Measurements from ENCODE around the gene RBM4. TPM values are rescaled to one million over a fixed set of nuclear protein-coding genes. Genes with fewer than 3 reads are reported as not detected.

RBM4 gene
- polyA plus RNA-seq, 1 experiment = 183 TPM

DNA sequence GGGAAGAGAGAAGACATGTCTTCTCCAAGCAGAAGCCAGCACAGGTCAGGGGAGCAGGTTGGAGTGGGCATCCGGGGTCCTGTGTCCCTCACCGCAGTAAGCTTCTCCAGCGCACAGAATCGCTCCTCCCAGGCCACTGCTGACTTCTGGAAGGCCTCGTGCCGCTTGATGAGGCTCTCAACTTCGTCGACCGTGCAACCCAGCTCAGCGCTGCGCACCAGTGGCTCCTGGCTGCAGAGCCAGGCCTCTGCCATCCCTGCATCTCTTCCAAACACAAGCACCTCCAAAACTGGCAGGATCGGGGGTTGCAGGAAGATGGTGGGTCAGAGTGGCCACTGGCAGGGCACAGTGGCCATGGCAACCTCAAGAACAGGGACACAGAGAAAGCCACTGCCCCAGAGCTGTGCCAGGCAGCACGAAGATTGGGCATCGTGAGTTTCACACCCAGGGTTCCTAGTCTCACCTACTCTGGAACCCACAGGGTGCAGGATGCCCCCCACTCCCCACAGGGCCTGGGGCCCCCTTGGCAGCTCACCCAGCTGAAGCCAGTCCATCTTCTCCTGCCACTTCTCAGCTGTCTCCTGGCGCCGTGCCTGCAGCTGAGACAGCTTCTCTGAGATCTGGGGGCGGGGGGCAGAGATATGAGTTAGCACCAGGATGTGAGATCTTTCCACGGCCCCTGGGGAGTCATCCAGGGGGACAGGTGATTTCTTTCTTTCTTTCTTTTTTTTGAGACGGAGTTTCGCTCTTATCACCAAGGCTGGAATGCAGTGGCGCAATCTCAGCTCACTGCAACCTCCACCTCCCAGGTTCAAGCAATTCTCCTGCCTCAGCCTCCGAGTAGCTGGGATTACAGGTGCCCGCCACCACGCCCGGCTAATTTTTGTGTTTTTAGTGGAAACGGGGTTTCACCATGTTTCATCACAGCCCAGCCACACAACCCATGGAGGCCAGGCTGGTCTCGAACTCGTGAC is 50.3 kb downstream of the RBM4 start:
- CTCF ChIA-PET = interaction anchor here (1.0 to 2.0 kb wide), 3 partner anchors 11 to 288 kb away, joined by 3 to 10 read pairs (median 4); partner anchors contain the start of gene RBM4B
- Histone ChIP-seq H3K27me3 (ENCODE audit: control insufficient read depth, insufficient read depth, low read length) (no peaks in the 10 kb centered on the region), H3K36me3 (ENCODE audit: control insufficient read depth, insufficient read depth, low read length) (no peaks in the 10 kb centered on the region), H3K4me3 (ENCODE audit: low read depth, low read length) (no peak overlapping the region)
- no peak for DNase-seq (ENCODE audit: low read depth)
- POLR2A ChIA-PET = interaction anchor here (0.6 kb wide), 1 partner anchor 156 kb away, joined by 3 read pairs; no protein-coding TSS in a partner anchor
- TF ChIP-seq CTCF (IDR thresholded peaks at IDR 0.05; ENCODE audit: insufficient read depth, low read depth, low read length) = no peak

- Histone ChIP-seq H3K27me3 (ENCODE audit: control insufficient read depth, insufficient read depth, low read length) (no peaks in the 10 kb centered on the region), H3K4me3 (ENCODE audit: low read depth, low read length) (no peak overlapping the region), H3K36me3 (ENCODE audit: control insufficient read depth, insufficient read depth, low read length) (no peaks in the 10 kb centered on the region)
- no peak for DNase-seq (ENCODE audit: low read depth)
- no peak for TF ChIP-seq CTCF (IDR thresholded peaks at IDR 0.05; ENCODE audit: insufficient read depth, low read depth, low read length)
- ChIA-PET CTCF (interaction anchor here (2.1 to 3.2 kb wide), 2 partner anchors 11 to 144 kb away, joined by 7 to 14 read pairs; partner anchors contain the start of gene RBM4B), POLR2A (no interaction called here)
These were observed 51.4 kb downstream of the RBM4 start for GRCh38 chr11:66689661-66690590.

DNA sequence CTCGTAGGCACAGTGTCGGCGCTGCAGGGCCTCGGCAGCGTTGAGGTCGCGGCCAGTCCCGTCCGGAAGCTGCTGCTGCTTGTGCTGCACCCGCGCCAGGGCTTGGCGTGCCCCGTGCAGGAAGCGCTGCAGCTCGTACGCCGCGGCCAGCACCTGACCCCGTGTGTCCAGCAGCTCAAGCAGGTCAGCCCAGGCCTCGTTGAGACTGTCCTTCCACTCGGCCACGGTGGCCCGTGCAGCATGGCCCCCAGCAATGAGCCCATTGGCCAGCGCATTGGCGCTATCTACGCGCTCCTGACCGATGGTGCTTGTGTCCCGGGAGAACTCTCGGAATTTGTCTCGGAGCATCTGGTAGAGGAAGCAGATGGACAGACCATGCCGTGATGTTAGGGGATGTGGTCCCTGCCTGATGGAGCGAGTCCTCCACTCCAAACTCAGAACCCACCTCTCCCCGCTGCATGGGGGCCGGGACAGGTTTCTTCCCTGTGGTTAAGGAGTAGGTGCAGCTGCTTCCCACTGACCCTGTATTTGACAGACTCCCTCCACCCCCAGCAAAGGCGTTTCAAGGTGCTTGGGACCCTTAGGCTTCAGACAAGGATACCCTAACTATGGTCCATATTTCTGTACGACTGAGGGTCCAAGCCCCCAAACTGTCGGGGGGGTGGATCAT is 52.9 kb downstream of the RBM4 start:
- no peak for TF ChIP-seq CTCF (IDR thresholded peaks at IDR 0.05; ENCODE audit: insufficient read depth, low read depth, low read length)
- CTCF ChIA-PET = interaction anchor here (2.1 to 3.2 kb wide), 2 partner anchors 13 to 143 kb away, joined by 7 to 14 read pairs; partner anchors contain the start of gene RBM4B

GRCh38 chr11:66692446-66692845 is 53.9 kb downstream of the RBM4 start:
- DNase-seq (ENCODE audit: low read depth) = no peak
- Histone ChIP-seq H3K4me3 (ENCODE audit: low read depth, low read length) (no peak overlapping the region), H3K27me3 (ENCODE audit: control insufficient read depth, insufficient read depth, low read length) (no peaks in the 10 kb centered on the region), H3K36me3 (ENCODE audit: control insufficient read depth, insufficient read depth, low read length) (no peaks in the 10 kb centered on the region)
- ChIA-PET POLR2A (no interaction called here), CTCF (interaction anchor here (0.6 to 3.2 kb wide), 3 partner anchors 14 to 203 kb away, joined by 4 to 20 read pairs (median 14); partner anchors contain the start of gene RBM4B)
- TF ChIP-seq CTCF (IDR thresholded peaks at IDR 0.05; ENCODE audit: insufficient read depth, low read depth, low read length) = no peak

More for the DNA sequence above, 52.9 kb downstream of the RBM4 start:
- no peak for DNase-seq (ENCODE audit: low read depth)
- H3K27me3 ChIP-seq (ENCODE audit: control insufficient read depth, insufficient read depth, low read length) = no peaks in the 10 kb centered on the region
- no peaks in the 10 kb centered on the region for H3K36me3 ChIP-seq (ENCODE audit: control insufficient read depth, insufficient read depth, low read length)
- H3K4me3 ChIP-seq (ENCODE audit: low read depth, low read length) = no peak overlapping the region
- POLR2A ChIA-PET = no interaction called here

Measured in BJ (cell line).